SK-N-MC (cell line): Measurements from ENCODE around the gene CLCN4.

Experiments used
- EZH2 ChIP-seq: fragments of 200-600 bp; sonication (generic); IDR thresholded peaks from one replicate; pipeline ENCODE4 v1.6.1; 2017; ENCODE audit warnings: antibody characterized with exemption
- POLR2AphosphoS5 ChIP-seq: IDR thresholded peaks from 2 replicates; pipeline ENCODE4 v1.6.1; 2012; ENCODE audit warnings: mild to moderate bottlenecking, low read depth, low read length, borderline replicate concordance

GRCh38 chrX:10173331-10173900 lies 16.6 kb downstream of the CLCN4 start:
- TF ChIP-seq EZH2 = no peak
- peak; percentile 50; the same call in 1 of the 2 replicates for TF ChIP-seq POLR2AphosphoS5
